GM12875 (cell line): Measurements from ENCODE around the gene CEP152.

Experiments used
- H3K4me3 ChIP-seq: one replicate; pipeline ENCODE4 v1.5.1; 2011; ENCODE audit warnings: low read depth, low read length, control low read depth
- CTCF ChIP-seq: IDR thresholded peaks from 2 replicates; pipeline ENCODE4 v1.5.1; 2011; ENCODE audit warnings: low read depth, mild to moderate bottlenecking, control low read depth, inconsistent platforms, low read length, moderate library complexity, borderline replicate concordance; ENCODE audit not compliant: insufficient read depth

Gene CEP152

DNA sequence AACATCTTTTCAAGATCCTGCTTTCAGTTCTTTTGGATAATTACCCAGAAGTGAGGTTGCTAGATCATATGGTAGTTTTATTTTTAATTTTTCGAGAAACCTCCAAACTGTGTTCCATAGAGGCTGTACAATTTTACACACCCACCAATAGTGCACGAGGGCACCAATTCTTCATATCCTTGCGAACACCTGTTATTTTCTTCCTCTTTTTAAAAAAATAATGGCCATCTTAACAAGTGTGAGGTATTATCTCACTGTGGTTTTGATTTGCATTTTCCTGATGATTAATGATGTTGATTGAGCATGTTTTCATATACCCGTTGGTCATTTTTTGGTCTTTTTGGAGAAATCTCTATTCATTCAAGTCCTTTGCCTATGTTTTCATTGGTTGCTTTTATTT lies 17.6 kb upstream of the CEP152 start:
- TF ChIP-seq CTCF = no peak
- H3K4me3 ChIP-seq = no peak overlapping the region

DNA sequence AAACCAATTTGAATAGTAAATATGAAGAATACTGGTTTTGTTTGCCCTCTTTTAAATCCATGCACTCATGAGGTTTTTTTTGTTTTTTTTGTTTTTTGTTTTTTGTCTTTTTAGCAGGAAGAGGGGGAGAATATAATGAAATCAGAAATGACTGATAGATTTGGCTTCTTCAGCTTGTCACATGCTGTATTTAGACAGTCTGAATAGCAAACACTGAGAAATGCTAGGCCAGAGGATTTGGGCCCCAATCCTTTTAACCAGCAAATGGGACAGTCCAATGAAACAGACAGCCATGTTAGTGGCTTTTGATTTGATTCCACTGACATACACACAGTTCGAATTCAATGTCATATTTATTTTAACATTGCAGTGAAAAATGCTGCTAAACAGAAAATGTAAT lies 14.2 kb upstream of the CEP152 start:
- TF ChIP-seq CTCF = no peak
- H3K4me3 ChIP-seq = no peak overlapping the region

DNA sequence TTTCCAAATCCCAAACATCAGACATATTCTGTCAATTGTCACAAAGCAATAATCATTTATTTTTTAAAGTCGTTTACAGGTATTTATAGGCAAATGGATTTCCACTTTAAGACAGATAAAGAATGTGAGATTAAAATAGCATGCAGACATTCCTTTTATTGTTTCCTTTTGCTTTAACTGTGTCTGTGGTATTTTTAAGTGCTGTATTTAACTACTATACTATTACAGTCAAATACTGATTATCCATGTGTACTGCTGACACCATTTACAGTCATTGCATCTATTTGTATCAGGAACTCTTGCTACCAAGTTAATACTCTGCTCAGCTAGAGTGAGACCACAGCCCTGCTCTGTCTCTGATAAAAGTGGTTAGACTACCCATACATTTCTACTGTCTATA lies 12.8 kb upstream of the CEP152 start:
- TF ChIP-seq CTCF = no peak
- no peak overlapping the region for H3K4me3 ChIP-seq

GRCh38 chr15:48823237-48823636 lies 12.4 kb upstream of the CEP152 start:
- no peak for TF ChIP-seq CTCF
- H3K4me3 ChIP-seq = no peak overlapping the region

GRCh38 chr15:48814286-48814685 lies 3.4 kb upstream of the CEP152 start:
- TF ChIP-seq CTCF = no peak
- H3K4me3 ChIP-seq = no peak overlapping the region

- peak; percentile 8; the same call in 1 of the 2 replicates for TF ChIP-seq CTCF
- peak overlapping the region; percentile 71 for H3K4me3 ChIP-seq
These were observed 573 bp upstream of the CEP152 start for GRCh38 chr15:48811325-48811958.

- no peak for TF ChIP-seq CTCF
- H3K4me3 ChIP-seq = no peak overlapping the region
These were observed 4.7 kb downstream of the CEP152 start for GRCh38 chr15:48806151-48806550.
